NCI-H526 (cell line): ENCODE measurements around the gene RBM24.
"Not testable (repeated sequence)": the region's sequence is repeated elsewhere in the genome, so short reads cannot be mapped to it uniquely, and the experiment has no call there.

Source experiments
- DNase-seq, 2 experiments: peaks; one replicate each; lab custom pipeline; 2025; lab: John Stamatoyannopoulos, UW

Gene RBM24

DNA sequence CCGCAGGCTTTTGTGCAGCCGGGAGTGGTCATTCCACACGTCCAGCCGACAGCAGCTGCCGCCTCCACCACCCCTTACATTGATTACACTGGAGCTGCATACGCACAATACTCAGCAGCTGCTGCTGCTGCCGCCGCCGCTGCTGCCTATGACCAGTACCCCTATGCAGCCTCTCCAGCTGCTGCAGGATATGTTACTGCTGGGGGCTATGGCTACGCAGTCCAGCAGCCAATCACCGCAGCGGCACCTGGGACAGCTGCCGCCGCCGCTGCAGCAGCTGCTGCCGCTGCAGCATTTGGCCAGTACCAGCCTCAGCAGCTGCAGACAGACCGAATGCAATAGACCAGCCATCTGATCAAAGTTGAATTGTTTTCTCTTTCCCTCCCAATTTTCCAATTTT lies 10.6 kb downstream of the RBM24 start:
- no peak for DNase-seq

DNA sequence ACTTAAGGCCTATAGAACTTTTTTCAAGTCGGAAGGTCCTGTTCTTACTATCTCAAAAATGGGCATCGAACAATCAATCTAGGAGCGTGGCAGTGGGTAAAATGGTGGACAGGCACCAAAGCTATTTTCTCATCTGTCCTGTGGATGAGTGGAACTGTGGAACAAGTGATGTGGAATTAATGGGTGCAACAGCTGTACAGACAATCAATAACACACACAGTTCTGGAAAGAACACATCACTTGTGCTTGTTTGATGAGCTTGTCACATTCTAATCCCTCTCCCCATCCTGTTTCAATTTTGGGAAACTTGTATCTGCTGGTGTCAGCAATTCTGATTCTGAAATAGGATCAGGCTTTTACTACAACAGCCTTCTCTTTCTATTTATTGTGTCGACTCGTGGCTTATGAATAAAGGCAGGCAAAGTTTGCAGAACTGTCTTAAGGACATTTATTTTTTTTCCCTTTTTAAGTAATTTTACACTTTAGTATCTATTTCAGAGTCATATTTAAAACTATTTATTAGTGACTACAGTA lies 11.5 kb downstream of the RBM24 start:
- no peak for DNase-seq

DNA sequence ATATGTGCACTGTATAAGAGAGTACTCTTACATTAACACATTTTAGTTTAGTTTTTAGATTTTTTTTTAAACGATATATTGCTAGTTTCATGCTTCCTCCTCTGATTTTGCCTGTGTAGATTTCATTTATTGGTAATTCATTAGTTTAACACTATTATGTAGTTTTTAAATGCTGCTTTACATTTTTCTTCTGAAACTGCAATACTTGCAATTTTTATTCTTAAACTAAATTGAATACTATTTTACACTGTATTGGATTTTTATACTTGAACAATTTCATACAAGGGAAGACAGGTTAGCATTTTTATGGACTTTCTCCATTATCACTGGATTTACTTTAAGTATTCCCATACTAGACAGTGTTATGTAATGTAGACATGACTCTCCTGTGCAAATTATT lies 12.2 kb downstream of the RBM24 start:
- no peak for DNase-seq

DNA sequence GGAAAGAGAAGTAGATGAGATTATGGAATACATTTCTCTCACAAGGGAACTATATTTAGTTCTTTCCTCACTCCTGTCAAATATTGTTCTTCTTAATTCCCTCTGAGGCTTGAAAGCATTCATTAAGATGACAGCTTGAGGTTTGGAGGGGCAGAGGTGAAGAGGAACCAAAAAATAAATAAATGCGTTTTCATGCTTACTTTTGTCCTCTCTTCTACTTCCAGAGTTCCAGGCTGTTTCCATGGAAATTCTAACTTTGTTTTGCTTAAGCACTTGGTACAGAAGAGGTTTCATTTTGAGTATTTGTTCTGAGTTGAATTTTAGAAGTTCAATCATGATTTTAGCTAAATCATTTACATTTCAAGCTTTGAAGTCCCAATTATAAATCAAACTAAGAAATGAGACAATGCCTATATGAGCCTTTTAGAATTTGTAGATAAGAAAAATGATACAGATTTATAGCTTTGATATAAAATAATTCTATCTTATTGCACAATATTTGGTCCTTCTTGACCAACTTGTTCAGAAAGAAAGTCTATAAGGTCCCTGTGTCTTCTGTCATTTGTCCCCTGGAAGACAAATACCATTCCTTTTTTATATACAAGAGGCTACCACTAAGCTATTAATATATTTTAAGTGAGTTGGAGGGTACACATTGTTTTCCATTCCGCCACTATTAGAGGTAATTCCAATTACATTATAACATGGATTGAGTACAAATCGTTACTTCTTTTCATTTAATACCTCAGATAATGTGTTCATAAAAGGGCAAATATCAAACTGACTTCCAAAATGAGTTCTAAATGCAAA lies 16.3 kb downstream of the RBM24 start:
- DNase-seq, result no peak

DNA sequence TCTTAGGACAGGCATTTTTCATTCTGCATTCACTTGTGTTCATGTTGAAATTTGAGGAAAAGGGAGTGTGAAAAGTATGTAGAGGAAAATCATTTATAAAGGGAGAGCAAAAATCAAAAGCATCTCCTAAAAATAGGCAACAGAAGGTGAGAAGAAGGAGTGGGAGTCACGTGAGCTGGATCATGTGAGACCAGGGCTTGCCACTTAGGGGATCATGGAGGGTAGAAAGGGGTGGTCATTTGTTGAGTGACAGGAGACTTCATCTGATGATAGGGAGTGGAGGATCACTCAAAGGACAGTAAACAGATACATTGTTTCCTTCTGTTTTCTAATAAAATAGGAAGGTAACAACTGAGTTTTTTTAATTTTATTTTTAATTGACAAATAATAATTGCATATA lies 17.1 kb downstream of the RBM24 start:
- no peak for DNase-seq

DNA sequence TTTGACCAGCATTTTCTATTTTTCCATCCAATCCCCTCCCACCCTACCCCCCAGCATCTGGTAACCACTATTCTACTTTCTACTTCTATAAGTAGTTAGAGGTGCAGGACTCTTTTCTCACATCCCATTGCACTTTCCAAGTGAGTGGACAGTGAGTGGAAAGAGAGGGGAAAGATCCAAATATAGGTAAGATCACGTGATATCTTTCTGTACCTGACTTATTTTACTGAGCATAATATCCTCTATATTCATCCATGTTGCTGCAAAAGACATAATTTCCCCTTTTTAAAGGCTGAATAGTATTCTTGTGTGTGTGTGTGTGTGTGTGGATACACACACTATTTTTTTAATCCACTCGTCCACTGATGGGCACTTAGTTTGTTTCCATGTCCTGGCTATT lies 18.1 kb downstream of the RBM24 start:
- DNase-seq, result no peak

DNA sequence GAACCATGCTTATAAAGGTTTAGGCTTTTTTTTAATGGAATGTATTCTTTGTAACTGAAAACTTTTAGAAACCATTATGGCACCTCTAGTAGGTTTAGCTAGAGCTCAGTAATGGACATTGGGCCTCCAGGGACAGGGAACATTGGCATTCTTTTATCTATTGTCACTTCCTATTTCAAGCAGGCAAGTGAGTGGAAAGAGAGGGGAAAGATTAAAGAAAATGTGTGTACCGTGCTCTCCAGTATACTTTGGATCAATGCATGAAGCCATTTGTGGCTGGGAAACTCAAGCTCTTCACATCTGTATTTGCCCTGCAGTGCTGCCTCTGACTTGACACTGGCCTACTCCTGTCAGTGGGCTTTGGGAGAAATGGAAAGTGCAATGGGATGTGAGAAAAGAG lies 18.6 kb downstream of the RBM24 start:
- no peak for DNase-seq

DNA sequence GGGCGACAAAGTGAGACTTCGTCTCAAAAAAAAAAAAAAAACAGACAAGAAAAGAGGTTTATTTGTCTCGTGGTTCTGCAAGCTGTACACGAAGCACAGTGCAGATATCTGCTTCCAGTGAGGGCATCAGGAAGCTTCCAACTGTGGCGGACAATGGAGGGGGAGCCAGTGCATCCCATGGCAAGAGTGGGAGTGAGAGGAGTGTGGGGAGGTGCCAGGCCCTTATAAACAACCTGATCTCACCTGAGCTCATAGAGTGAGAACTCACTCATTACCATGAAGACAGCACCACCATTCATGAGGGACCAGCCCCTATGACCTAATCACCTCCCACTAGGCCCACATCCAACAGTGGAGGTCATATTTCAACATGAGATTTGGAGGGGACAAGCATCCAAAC lies 19.5 kb downstream of the RBM24 start:
- DNase-seq, result no peak

DNA sequence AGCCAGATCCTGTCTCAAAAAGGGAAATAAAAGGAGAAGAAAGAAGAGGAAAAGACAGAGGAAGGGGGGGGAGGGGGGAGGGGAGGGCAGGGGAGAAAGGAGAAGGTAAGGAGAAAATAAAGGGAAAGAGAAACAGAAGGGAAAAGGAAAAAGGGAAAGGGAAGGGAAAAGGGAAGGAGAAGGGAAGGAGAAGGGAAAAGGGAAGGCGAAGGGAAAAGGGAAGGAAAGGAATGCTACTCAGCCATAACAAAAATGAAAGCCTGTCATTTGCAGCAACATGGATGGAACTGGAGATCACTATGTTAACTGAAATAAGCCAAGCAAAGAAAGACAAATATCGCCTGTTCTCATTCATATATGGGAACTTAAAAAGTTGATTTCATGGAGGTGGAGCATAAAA lies 22.3 kb downstream of the RBM24 start:
- no peak for DNase-seq

DNA sequence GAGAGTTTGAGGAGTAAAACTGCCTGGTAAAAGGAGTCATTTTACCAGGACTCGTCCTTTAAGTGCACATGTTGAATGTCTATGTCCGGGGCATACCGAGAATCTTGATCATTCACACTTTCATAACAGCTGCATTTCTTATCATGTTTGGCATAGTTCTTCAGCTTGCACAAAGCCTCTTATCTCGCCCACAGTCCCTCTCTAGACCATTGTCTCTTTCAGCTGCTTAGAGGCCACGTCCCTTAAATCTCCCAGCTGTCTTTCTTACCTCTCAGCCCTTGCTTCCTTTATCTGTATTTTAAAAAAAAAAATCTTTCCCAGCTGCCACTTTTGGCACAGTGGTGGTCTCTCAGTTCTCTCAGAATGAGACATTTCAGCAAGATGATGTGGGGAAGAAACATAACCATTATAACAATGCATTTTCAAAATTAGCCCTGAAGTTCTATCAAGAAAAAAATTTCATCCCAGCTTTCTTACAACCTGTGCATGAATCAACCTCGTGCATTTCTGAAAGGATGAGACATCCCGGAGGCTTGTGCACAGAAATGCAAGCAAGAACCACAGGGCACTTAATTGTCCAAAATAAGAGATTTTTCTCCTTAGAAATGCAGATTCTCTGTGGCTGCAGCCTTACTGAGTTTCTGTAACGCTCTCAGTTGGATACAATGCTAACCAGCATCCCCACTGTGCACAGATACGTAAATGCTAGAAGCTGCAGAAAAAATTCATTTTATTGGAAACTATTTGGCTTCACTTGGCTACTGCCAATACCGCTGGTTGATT lies 24.2 kb downstream of the RBM24 start:
- DNase-seq, result no peak

DNA sequence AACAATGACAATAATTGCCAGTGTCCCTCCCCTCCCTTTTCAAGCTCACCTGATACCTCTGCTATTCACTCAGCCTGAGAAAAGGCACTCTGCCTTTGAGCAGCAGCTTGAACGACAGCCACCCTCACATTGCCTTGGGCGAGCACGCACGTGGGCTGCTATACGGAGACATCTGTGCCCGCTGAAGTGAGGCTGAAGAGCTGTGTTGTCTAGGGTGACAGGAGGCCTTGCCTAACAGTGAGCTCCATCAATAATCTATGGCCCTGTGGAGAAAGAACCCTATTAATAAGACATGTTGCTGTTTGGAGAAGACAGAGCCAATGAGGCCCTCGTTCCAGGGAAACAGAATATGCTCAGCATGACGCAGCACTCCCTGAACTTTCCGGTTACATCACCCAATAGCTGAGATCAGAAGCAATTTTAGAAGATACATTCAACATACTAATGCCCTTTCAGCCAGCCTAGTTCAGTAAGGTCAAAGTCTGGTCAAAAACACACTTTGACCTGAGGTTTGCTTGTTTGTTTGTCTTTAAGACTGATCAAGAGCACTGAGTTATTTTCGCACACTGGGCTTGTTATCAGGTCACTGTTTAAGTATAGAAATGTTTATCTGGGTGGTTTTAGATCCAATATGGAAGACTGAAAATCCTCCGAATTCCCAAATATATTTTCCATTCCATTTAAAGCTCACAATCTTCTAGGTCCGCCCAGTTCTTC lies 30.6 kb downstream of the RBM24 start:
- peak in 1 of 2 experiments; percentile 2 for DNase-seq

DNA sequence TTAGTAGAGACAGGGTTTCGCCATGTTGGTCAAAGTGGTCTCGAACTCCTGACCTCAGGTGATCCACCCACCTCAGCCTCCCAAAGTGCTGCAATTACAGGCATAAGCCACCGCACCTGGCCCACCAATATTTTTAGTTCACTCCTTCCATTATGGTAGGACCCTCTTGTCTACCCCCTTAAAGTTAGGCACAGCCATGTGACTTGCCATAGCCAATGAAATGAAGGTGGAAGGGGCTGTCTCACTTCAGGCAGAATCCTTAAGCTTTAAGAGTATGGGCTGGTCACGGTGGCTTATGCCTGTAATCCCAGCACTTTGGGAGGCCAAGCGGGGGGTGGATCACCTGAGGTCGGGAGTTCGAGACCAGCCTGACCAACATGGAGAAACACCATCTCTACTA lies 32.1 kb downstream of the RBM24 start:
- DNase-seq, result not testable (repeated sequence)

DNA sequence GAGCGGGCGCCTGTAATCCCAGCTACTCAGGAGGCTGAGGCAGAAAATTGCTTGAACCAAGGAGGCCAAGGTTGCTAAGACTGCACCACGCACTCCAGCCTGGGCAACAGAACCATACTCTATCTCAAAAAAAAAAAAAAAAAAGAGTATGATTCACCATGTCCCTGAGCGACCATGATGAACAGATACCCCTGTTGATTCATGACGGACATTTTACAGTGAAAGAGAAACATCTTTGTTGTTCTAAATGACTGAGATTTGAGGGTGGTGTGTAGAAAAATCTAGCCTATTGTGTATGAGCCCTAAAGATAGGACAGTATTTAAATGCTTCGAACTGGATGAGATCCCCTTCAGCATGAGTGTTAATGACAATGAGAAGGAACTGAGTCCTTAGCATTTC lies 32.8 kb downstream of the RBM24 start:
- DNase-seq, result no peak

DNA sequence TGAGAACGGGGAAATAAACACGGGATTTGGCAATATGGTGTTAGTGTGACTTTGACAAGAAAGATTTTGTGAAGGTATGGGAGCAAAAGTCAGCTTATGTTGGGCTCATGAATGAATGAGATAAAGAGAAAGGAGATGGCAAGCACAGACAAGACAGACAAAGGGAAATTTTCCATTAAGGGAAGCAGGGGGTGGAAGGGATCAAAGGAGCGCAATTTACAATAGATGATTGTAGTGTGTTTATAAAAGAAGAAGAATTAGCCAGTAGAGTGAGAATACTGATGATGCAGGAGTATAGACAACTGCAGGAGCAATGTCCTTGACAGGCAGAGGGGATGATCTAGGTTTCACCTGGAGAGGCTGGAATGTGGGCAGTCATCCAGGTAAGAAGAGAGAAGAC lies 34.1 kb downstream of the RBM24 start:
- DNase-seq, result no peak

DNA sequence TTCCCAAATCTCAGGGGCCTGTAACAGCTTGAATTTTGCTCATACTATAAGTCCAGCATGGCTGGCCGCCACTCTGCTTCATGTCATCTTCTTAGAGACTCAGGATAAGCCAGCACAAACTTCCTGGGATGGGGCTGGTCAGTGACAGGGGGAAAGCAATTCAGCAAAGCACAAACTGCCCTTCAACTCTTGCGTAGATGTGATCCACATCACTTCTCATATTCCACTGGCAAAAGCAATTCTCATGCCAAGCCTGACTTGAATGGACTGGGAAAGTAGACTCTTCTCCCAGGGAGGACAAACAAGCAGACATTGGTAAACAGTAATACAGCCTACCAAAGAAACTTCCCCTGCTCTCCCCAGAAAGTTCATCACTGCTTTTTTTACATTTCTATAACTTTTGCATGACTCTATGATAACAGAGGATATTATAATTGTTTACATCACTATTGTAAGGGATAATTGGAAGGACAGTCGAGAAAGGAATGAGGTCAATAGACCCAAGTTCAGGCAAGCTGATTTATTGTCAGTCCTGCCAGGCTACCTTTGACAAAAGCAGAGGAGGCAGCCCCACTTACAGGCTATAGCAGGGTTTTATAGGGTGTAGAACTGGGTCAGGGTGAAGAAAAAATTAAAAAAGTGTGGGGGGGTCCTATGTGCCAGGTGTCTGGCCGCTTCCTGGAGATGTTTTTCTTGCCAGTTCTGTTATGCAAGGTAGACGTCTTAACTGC lies 37.4 kb downstream of the RBM24 start:
- DNase-seq, result no peak

DNA sequence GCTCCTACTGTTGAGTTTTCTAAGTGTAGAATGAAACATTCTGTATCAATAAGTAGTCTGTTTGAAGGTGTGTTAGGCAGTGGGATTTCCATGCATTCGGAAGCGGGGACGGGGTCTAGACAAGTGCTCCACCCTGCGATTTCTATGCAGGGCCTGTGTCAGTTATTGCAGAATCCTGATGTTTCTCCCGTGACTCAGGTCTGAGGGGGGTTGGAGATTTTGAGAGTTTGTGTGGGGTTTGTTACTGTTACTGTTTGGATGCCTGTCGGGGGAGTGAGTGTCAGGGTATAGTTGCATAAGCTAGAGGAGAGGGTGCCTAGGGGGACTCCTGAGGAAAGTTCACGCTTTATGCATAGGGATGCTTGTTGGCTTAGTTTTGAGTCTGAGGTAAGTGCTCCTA lies 39.1 kb downstream of the RBM24 start:
- not testable (repeated sequence) for DNase-seq

DNA sequence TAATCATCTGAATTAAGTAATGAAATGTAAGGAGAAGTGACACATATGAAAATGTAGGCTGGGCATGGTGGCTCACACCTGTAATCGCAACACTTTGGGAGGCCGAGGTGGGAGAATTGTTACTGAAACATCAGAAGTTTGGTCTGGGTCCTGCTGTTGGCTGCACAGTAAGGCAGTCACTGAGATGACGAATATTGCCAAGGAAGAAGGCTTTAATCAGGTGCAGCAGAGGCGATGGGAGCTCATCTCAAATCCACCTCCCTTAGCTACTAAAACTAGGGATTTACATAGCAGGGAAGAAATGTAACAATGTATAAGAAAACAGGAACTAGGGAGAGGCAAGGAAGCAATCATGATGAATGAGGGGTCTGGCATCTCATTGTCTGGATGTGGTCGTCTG lies 50.1 kb downstream of the RBM24 start:
- DNase-seq, result no peak

DNA sequence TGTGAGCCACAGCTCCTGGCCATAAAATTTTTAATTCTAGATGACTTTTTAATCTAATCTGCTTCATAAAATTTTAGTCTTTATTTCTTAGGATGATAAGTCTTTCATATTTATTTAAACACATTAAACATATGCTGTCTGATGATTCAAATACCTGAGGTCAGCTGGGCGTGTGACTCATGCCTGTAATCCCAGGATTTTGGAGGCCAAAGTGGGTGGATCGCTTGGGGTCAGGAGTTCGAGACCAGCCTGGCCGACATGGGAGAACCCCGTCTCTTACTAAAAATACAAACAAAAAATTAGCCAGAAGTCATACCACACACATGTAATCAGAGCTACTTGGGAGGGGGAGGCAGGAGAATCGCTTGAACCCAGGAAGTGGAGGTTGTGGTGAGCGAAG lies 53.1 kb downstream of the RBM24 start:
- DNase-seq, result no peak

DNA sequence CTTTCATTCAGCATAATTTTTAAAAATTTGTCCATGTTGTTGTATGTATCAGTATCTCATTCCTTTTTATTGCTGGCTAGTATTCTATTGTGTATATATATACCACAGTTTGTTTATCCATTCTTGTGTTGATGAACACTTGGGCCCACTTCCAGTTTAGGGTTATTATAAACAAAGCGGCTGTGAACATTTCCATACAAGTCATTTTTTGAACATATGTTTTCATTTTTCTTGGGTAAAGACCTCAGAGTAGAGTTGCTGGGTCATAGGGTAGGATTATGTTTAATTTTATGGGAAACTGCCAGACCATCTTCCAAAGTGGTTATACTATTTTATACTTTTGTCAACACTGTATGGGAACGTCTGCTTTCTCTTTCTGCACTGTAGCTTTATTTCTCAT lies 55.3 kb downstream of the RBM24 start:
- DNase-seq, result no peak

DNA sequence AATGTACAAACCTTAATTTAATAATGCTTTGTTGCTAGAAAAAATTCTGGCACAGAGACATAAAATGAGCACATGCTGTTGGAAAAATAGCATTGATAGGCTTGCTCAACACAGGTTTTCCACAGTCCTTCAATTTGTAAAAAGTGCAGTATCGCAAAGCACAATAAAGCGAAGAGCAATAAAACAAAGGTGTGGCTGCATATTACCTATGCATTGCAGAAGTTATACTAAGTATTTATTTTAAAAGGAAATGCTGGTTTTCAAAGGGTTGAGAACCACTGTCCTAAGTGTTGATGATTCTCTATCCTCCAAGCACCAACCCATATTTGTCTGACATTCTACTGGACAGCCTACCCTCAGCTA lies 58.1 kb downstream of the RBM24 start:
- no peak for DNase-seq

DNA sequence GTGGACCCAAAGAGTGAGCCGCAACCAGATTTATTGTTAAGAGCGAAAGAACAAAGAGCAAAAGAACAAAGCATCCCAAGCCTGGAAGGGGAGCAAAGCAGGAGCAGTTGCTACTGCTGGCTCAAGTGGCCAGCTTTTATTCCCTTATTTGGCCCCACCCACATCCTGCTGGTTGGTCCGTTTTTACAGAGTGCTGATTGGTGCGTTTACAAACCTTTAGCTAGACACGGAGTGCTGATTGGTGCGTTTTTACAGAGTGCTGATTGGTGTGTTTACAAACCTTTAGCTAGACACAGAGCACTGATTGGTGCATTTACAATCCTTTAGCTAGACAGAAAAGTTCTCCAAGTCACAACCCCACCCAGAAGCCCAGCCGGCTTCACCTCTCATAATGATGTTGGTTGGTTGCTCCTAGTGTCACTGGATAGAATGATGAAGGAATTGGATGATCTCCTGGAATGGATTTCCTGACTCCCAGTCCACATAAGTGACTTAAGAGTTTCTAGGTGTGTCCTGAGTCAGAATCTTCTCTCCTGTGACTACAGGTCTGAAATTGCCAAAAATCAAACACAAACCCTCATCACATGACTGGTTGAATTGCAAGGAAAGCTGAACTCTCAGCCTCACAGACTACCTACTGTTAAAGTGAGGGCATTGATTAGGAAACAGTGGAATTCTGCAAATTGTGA lies 60.1 kb downstream of the RBM24 start:
- DNase-seq, result no peak
